Smooth muscle cell (in vitro differentiated cells): ENCODE data around the gene PAN2. TPM values are rescaled to one million over a fixed set of nuclear protein-coding genes. Genes with fewer than 3 reads are reported as not detected.
"Not testable (repeated sequence)": the region's sequence is repeated elsewhere in the genome, so short reads cannot be mapped to it uniquely, and the experiment has no call there.

Experiments used
- DNase-seq: peaks from one replicate; lab custom pipeline; 2025; ENCODE audit not compliant: unreplicated experiment; lab: John Stamatoyannopoulos, UW
- H2AFZ ChIP-seq: fragments of 200-600 bp; sonication (generic); 2 replicates; pipeline ENCODE4 v1.6.0; 2016; ENCODE audit warnings: antibody characterized with exemption, low read depth, mild to moderate bottlenecking
- H3F3A ChIP-seq: fragments of 200-600 bp; sonication (generic); 2 replicates; pipeline ENCODE4 v1.6.0; 2017; ENCODE audit warnings: antibody characterized with exemption, low read depth
- H3K27ac ChIP-seq: fragments of 200-600 bp; sonication (generic); 2 replicates; pipeline ENCODE4 v1.5.1; 2016; ENCODE audit warnings: low read depth, mild to moderate bottlenecking
- H3K27me3 ChIP-seq: fragments of 200-600 bp; sonication (generic); 2 replicates; pipeline ENCODE4 v1.6.1; 2016; ENCODE audit warnings: low read depth, mild to moderate bottlenecking
- H3K36me3 ChIP-seq: fragments of 200-600 bp; sonication (generic); 2 replicates; pipeline ENCODE4 v1.5.1; 2016; ENCODE audit warnings: low read depth
- H3K4me1 ChIP-seq: fragments of 200-600 bp; sonication (generic); 2 replicates; pipeline ENCODE4 v1.5.1; 2016; ENCODE audit warnings: low read depth
- H3K4me2 ChIP-seq: fragments of 200-600 bp; sonication (generic); 2 replicates; pipeline ENCODE4 v1.6.0; 2016; ENCODE audit warnings: mild to moderate bottlenecking
- H3K4me3 ChIP-seq: fragments of 200-600 bp; sonication (generic); 2 replicates; pipeline ENCODE4 v1.5.1; 2016; ENCODE audit warnings: mild to moderate bottlenecking
- H3K79me2 ChIP-seq: fragments of 200-600 bp; sonication (generic); 2 replicates; pipeline ENCODE4 v1.6.0; 2016; ENCODE audit warnings: low read depth, mild to moderate bottlenecking
- H3K9ac ChIP-seq: fragments of 200-600 bp; sonication (generic); 2 replicates; pipeline ENCODE4 v1.6.0; 2016; ENCODE audit warnings: low read depth
- H3K9me3 ChIP-seq: fragments of 200-600 bp; sonication (generic); replicated peaks from 2 replicates; pipeline ENCODE4 v1.5.1; 2016; ENCODE audit warnings: low read depth
- H4K20me1 ChIP-seq: fragments of 200-600 bp; sonication (generic); 2 replicates; pipeline ENCODE4 v1.6.0; 2016; ENCODE audit warnings: low read depth
- WGBS: methylation state at CpG from one replicate; pipeline ENCODE4 v1.1.7; 2016; ENCODE audit warnings: low lambda C conversion rate; 5-methylcytosine and 5-hydroxymethylcytosine counted together
- polyA plus RNA-seq: library from polyadenylated mRNA; unstranded; fragments of >200 nt; fragmentation: Nextera tagmentation; extraction: Ambion mirVana; gene quantifications from 2 replicates; pipeline ENCODE4 v1.2.1, GENCODE V29; 2016
- total RNA-seq: library from RNA; depleted of rRNA; stranded (reverse); fragments of >200 nt; gene quantifications from 2 replicates; pipeline ENCODE4 v1.2.3, GENCODE V29; 2014
- TF ChIP-seq, protein P1 (sequence below): fragments of 200-600 bp; sonication (generic); IDR thresholded peaks from 2 replicates; pipeline ENCODE4 v1.5.1; 2017; ENCODE audit warnings: borderline replicate concordance, mild to moderate bottlenecking, antibody characterized with exemption; ENCODE audit not compliant: insufficient read depth, poor library complexity, severe bottlenecking

PAN2 gene
- total and polyA plus RNA-seq, 2 experiments from 2014 or later, result 14.7 to 55.6 TPM

DNA sequence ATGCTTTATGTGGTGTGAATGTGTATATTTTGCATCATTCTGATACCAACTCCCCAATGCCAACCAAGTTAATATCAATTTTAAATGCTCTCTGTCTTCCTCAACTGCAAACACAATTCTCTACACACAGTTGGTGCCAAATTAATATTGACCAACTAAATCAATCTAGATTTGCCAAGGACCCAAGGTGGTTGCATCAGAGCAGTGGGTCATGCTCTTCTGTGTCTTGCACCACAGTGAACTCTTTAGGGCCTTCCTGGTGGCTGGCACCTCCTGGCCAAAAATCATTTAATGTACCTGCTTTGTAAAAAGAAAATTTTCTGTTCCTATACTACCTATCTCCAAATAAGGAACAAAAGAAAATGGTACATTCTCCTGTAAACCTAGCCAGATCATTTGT lies 53.0 kb downstream of the PAN2 start:
- no peaks in the 10 kb centered on the region for H3K4me1 ChIP-seq
- no peak overlapping the region for H2AFZ ChIP-seq
- no peaks in the 10 kb centered on the region for H3K27me3 ChIP-seq
- no peaks in the 10 kb centered on the region for H4K20me1 ChIP-seq
- no peak for DNase-seq
- no peaks in the 10 kb centered on the region for H3K9me3 ChIP-seq
- no peak overlapping the region for H3K4me2 ChIP-seq
- no peak overlapping the region for H3K27ac ChIP-seq
- no peak overlapping the region for H3K4me3 ChIP-seq
- TF ChIP-seq, protein P1, sequence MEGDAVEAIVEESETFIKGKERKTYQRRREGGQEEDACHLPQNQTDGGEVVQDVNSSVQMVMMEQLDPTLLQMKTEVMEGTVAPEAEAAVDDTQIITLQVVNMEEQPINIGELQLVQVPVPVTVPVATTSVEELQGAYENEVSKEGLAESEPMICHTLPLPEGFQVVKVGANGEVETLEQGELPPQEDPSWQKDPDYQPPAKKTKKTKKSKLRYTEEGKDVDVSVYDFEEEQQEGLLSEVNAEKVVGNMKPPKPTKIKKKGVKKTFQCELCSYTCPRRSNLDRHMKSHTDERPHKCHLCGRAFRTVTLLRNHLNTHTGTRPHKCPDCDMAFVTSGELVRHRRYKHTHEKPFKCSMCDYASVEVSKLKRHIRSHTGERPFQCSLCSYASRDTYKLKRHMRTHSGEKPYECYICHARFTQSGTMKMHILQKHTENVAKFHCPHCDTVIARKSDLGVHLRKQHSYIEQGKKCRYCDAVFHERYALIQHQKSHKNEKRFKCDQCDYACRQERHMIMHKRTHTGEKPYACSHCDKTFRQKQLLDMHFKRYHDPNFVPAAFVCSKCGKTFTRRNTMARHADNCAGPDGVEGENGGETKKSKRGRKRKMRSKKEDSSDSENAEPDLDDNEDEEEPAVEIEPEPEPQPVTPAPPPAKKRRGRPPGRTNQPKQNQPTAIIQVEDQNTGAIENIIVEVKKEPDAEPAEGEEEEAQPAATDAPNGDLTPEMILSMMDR, result no peak
- H3F3A ChIP-seq, result no peaks in the 10 kb centered on the region
- H3K36me3 ChIP-seq, result peaks cover 36% of the 10 kb centered on the region
- no peak overlapping the region for H3K9ac ChIP-seq
- H3K79me2 ChIP-seq, result peaks cover 4% of the 10 kb centered on the region

DNA sequence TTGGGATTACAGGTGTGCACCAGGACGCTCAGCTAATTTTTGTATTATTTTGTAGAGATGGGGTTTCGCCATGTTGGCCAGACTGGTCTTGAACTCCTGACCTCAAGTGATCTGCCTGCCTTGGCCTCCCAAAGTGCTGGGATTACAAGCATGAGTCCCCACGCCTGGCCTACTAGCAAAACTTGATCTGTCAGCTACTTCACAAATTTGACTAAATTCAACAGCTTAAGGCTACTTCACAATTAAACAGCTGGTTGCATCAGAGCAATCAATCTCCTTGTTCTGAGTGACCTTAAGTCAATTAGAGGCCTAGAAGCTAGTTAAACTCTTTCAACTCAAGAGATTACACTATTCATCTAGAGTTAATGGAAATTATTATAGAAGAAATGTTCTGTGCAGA lies 54.9 kb downstream of the PAN2 start:
- 92% methylated on average over 3 of the region's 3 CpGs for WGBS
- H3F3A ChIP-seq, result no peaks in the 10 kb centered on the region
- H3K79me2 ChIP-seq, result no peaks in the 10 kb centered on the region
- H3K27ac ChIP-seq, result no peak overlapping the region
- DNase-seq, result no peak
- H3K36me3 ChIP-seq, result peaks cover 42% of the 10 kb centered on the region
- no peak overlapping the region for H3K4me3 ChIP-seq
- H3K4me2 ChIP-seq, result no peak overlapping the region
- no peaks in the 10 kb centered on the region for H3K4me1 ChIP-seq
- no peak overlapping the region for H3K9ac ChIP-seq
- no peaks in the 10 kb centered on the region for H4K20me1 ChIP-seq
- TF ChIP-seq, protein P1, result no peak
- H3K9me3 ChIP-seq, result no peaks in the 10 kb centered on the region
- no peaks in the 10 kb centered on the region for H3K27me3 ChIP-seq
- H2AFZ ChIP-seq, result no peak overlapping the region

DNA sequence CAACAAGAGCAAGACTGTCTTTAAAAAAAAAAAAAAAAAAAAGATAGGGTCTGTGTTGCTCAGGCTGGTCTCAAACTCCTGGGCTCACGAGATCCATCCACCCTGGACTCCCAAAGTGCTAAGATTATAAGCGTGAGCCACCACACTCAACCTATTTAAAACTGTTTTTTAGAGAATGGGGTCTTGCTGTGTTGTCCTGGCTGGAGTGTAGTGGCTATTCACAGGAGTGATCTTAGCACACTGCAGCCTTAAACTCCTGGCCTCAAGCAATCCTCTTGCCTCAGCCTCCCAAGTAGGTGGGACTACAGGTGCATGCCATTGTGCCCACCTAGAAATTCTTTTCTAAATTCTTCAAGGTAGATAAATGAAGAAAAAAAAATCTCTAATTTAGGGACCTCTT lies 59.5 kb downstream of the PAN2 start:
- H3F3A ChIP-seq, result peaks cover 9% of the 10 kb centered on the region
- H3K79me2 ChIP-seq, result no peaks in the 10 kb centered on the region
- no peaks in the 10 kb centered on the region for H4K20me1 ChIP-seq
- peaks cover 22% of the 10 kb centered on the region for H3K36me3 ChIP-seq
- no peak overlapping the region for H3K4me3 ChIP-seq
- no peak overlapping the region for H3K9ac ChIP-seq
- 96% methylated on average over 2 of the region's 2 CpGs for WGBS
- H3K4me2 ChIP-seq, result no peak overlapping the region
- no peak overlapping the region for H3K27ac ChIP-seq
- no peaks in the 10 kb centered on the region for H3K9me3 ChIP-seq
- H2AFZ ChIP-seq, result no peak overlapping the region
- no peaks in the 10 kb centered on the region for H3K27me3 ChIP-seq
- H3K4me1 ChIP-seq, result no peaks in the 10 kb centered on the region
- DNase-seq, result no peak
- TF ChIP-seq, protein P1, result no peak

DNA sequence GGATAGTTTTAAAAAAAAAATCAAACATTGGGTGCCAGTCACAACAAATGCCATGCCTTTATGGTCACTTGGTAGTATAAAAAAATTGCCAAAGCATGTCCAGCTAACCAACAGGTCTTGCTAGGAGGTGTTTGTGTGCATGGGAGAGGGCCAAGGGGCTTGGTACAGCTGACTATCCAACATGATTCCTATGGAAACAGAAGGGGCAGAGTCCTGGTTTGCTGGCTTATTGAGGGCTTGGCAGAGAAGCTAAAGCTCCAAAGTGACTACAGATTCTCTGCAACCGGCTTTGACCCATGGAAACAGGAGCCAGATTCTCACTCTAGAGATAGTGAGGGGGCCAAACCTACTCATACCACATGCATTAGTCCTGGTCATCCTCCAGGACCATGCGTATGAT lies 61.3 kb downstream of the PAN2 start:
- Histone ChIP-seq H3F3A (peaks cover 21% of the 10 kb centered on the region), H3K36me3 (peaks cover 14% of the 10 kb centered on the region)
- H3K9me3 ChIP-seq, H3K27ac ChIP-seq, H4K20me1 ChIP-seq, H3K4me3 ChIP-seq, H3K4me1 ChIP-seq, H3K79me2 ChIP-seq, DNase-seq, H2AFZ ChIP-seq, H3K27me3 ChIP-seq, H3K4me2 ChIP-seq, H3K9ac ChIP-seq: not testable (repeated sequence)
- WGBS, result 93% methylated on average over 2 of the region's 2 CpGs
